Measurements from ENCODE around the gene PHLDB2. TPM values are rescaled to one million over a fixed set of nuclear protein-coding genes. Genes with fewer than 3 reads are reported as not detected.

Gene PHLDB2
- total RNA-seq, 1 experiment from 2014 or later: 13.2 TPM

- no peak overlapping the region for H2BK5ac ChIP-seq (ENCODE audit: insufficient read length, low read length)
- no peak overlapping the region for H3K4ac ChIP-seq (ENCODE audit: low read depth, low read length)
- H2AFZ ChIP-seq (ENCODE audit: low read length): no peak overlapping the region
- H3K23ac ChIP-seq (ENCODE audit: insufficient read length, low read depth, low read length): no peak overlapping the region
- no peak overlapping the region for H2BK20ac ChIP-seq (ENCODE audit: low read depth, low read length, poor library complexity, severe bottlenecking)
- no peak overlapping the region for H3K18ac ChIP-seq (ENCODE audit: insufficient read length, low read depth, low read length)
- no peaks in the 10 kb centered on the region; the same call in 1 of the 2 replicates for H3K27me3 ChIP-seq (ENCODE audit: insufficient read depth, low read length)
- no peak overlapping the region for H2AK5ac ChIP-seq (ENCODE audit: insufficient read length, low read length)
- 0 out of 2 replicates have a peak, but pooled peaks cover 4% of the 10 kb centered on the region for H3K4me1 ChIP-seq (ENCODE audit: insufficient read depth, low read length)
- H3K27ac ChIP-seq (ENCODE audit: insufficient read length, low read depth, low read length): no peak overlapping the region
- no peak for TF ChIP-seq CTCF (conservative IDR thresholded peaks at IDR 0.05)
- H3K56ac ChIP-seq (ENCODE audit: insufficient read length, low read depth, low read length): no peak overlapping the region
- Mint-ChIP-seq H3K36me3 (ENCODE audit: insufficient read depth in 1 of 3, low read depth in 3 of 3) (peaks cover 4 to 9% (median 7%) of the 10 kb centered on the region in 3 experiments; a peak in 6 of 7 replicates), H3K4me3 (no peak overlapping the region), H3K4me1 (peaks cover 6 to 9% of the 10 kb centered on the region in 2 experiments), H3K9me3 (peaks cover 0 to 8% of the 10 kb centered on the region in 2 experiments; a peak in 3 of 5 replicates), H3K27ac (no peak overlapping the region), H3K27me3 (ENCODE audit: low read depth) (no peaks in the 10 kb centered on the region)
- H2BK120ac ChIP-seq (ENCODE audit: low read depth, low read length, poor library complexity, severe bottlenecking): no peak overlapping the region
- no peak overlapping the region for H4K8ac ChIP-seq (replicated peaks; ENCODE audit: insufficient read length, low read depth, low read length)
- H4K20me1 ChIP-seq (ENCODE audit: control insufficient read depth, insufficient read depth, insufficient read length): no peaks in the 10 kb centered on the region
- no peak overlapping the region for H4K5ac ChIP-seq (ENCODE audit: insufficient read length, low read depth, low read length)
- H3K4me2 ChIP-seq (ENCODE audit: insufficient read depth, insufficient read length, low read length): no peak overlapping the region
- H3K79me2 ChIP-seq (ENCODE audit: insufficient read depth, low read length): peaks cover 4% of the 10 kb centered on the region; the same call in 1 of the 2 replicates
- H2BK15ac ChIP-seq (ENCODE audit: low read depth, low read length): no peak overlapping the region
- H4K91ac ChIP-seq (ENCODE audit: insufficient read length, low read depth, low read length): no peak overlapping the region
- H3T11ph ChIP-seq (ENCODE audit: low read length): no peak overlapping the region
- no peaks in the 10 kb centered on the region for H3K23me2 ChIP-seq (ENCODE audit: insufficient read length, low read depth, low read length, poor library complexity, severe bottlenecking)
- no peak overlapping the region for H2BK12ac ChIP-seq (ENCODE audit: insufficient read length, low read depth, low read length)
- H3K9ac ChIP-seq (ENCODE audit: extremely low read depth, insufficient read length, low read length): no peak overlapping the region
- no peak for DNase-seq
- H3K14ac ChIP-seq (ENCODE audit: insufficient read depth, low read length): no peak overlapping the region
- no peaks in the 10 kb centered on the region for H3K79me1 ChIP-seq (ENCODE audit: insufficient read depth, low read depth, low read length, poor library complexity, severe bottlenecking)
- no peaks in the 10 kb centered on the region for H3K9me3 ChIP-seq (ENCODE audit: control insufficient read depth, low read depth, low read length)
These were observed 23.7 kb downstream of the PHLDB2 start for GRCh38 chr3:111882799-111883198.

Data from H9 (cell line).